Measurements from ENCODE around the gene COPS4.

DNA sequence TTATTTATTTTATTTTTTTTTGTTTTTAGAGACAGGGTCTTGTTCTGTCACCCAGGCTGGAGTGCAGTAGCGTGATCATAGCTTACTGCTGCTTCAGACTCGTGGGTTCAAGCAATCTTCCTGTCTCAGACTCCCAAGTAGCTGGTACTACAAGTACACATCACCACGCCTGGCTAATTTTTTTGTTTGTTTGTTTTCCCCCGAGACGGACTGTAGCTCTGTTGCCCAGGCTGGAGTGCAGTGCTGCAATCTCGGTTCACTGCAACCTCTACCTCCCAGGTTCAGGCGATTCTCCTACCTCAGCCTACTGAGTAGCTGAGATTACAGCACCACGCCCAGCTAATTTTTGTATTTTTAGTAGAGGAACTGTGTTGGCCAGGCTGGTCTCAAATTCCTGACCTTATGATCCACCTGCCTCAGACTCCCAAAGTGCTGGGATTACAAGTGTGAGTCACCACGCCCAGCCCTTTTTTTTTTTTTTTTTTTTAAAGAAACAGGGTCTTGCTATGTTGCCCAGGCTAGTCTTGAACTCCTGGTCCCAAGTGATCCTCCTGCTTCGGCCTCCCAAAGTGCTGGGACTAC is 32.2 kb downstream of the COPS4 start:
- TF ChIP-seq, protein P1, sequence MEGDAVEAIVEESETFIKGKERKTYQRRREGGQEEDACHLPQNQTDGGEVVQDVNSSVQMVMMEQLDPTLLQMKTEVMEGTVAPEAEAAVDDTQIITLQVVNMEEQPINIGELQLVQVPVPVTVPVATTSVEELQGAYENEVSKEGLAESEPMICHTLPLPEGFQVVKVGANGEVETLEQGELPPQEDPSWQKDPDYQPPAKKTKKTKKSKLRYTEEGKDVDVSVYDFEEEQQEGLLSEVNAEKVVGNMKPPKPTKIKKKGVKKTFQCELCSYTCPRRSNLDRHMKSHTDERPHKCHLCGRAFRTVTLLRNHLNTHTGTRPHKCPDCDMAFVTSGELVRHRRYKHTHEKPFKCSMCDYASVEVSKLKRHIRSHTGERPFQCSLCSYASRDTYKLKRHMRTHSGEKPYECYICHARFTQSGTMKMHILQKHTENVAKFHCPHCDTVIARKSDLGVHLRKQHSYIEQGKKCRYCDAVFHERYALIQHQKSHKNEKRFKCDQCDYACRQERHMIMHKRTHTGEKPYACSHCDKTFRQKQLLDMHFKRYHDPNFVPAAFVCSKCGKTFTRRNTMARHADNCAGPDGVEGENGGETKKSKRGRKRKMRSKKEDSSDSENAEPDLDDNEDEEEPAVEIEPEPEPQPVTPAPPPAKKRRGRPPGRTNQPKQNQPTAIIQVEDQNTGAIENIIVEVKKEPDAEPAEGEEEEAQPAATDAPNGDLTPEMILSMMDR (IDR thresholded peaks at IDR 0.05) = no peak
- TF ChIP-seq EP300 (IDR thresholded peaks at IDR 0.05) = no peak
